Spleen (tissue), 11 donors: Measurements from ENCODE around the gene FARSA. TPM values are rescaled to one million over a fixed set of nuclear protein-coding genes. Genes with fewer than 3 reads are reported as not detected.

Source experiments
- DNase-seq: peaks from one replicate; pipeline ENCODE4 v3.0.0-alpha.2; 2020
- H3K27ac ChIP-seq, 8 donors: fragments of 200-600 bp; sonication (generic) in 7 of 8; 1 replicate in 4 of 8; 2 replicates in 4 of 8; pipeline versions ENCODE4 v1.5.0 to v1.8.0; 2016 to 2021; ENCODE audit warnings: inconsistent platforms in 4 of 8, mild to moderate bottlenecking in 4 of 8, moderate library complexity in 1 of 8
- H3K27me3 ChIP-seq, 7 donors: fragments of 200-600 bp; sonication (generic) in 6 of 7; replicated peaks in 1 of 7; 1 replicate in 4 of 7; 2 replicates in 3 of 7; pipeline versions ENCODE4 v1.5.0 to v1.8.0; 2016 to 2021; ENCODE audit warnings: inconsistent platforms in 3 of 7, mild to moderate bottlenecking in 1 of 7
- H3K36me3 ChIP-seq, 6 donors: fragments of 200-600 bp; sonication (generic) in 5 of 6; 1 replicate in 4 of 6; 2 replicates in 2 of 6; pipeline versions ENCODE4 v1.5.0 to v1.8.0; 2016 to 2021; ENCODE audit warnings: inconsistent platforms in 2 of 6
- H3K4me1 ChIP-seq, 6 donors: fragments of 200-600 bp; sonication (generic) in 5 of 6; 1 replicate in 3 of 6; 2 replicates in 3 of 6; pipeline versions ENCODE4 v1.5.0 to v1.8.0; 2016 to 2021; ENCODE audit warnings: inconsistent platforms in 3 of 6
- H3K4me3 ChIP-seq, 8 donors: fragments of 200-600 bp; sonication (generic) in 7 of 8; 1 replicate in 4 of 8; 2 replicates in 4 of 8; pipeline versions ENCODE4 v1.5.0 to v1.8.0; 2016 to 2021; ENCODE audit warnings: inconsistent platforms in 4 of 8, mild to moderate bottlenecking in 4 of 8, moderate library complexity in 2 of 8
- H3K9me3 ChIP-seq, 8 donors: fragments of 200-600 bp; sonication (generic) in 7 of 8; 1 replicate in 4 of 8; 2 replicates in 4 of 8; pipeline versions ENCODE4 v1.5.0 to v1.8.0; 2016 to 2021; ENCODE audit warnings: inconsistent platforms in 4 of 8
- CTCF ChIP-seq, 11 experiments: fragments of 200-600 bp in 7 of 11; fragments of 450-650 bp in 4 of 11; sonication (generic) in 4 of 11; IDR thresholded peaks in 8 of 11; conservative IDR thresholded peaks in 3 of 11; 1 replicate in 7 of 11; 2 replicates in 4 of 11; pipeline versions ENCODE4 v1.4.0 to v1.8.0; 2016 to 2021; ENCODE audit warnings: antibody characterized with exemption in 11 of 11, inconsistent platforms in 4 of 11, mild to moderate bottlenecking in 1 of 11
- POLR2A ChIP-seq, 3 donors: fragments of 450-650 bp; IDR thresholded peaks; one replicate each; pipeline ENCODE4 v1.5.1; 2017; ENCODE audit warnings: antibody characterized with exemption in 3 of 3, mild to moderate bottlenecking in 1 of 3
- POLR2AphosphoS5 ChIP-seq, 3 donors: sonication (generic); formaldehyde crosslinking; IDR thresholded peaks; one replicate each; pipeline ENCODE4 v1.5.1; 2017; ENCODE audit warnings: antibody characterized with exemption in 3 of 3
- WGBS, 5 donors: extraction: QIAGEN DNeasy Blood & Tissue Kit in 3 of 5; methylation state at CpG; one replicate each; pipeline versions ENCODE4 v1.1.5 to v1.1.7; 2013 to 2018; 5-methylcytosine and 5-hydroxymethylcytosine counted together
- intact Hi-C: fragments of 100-400 bp; cut with DNase I; formaldehyde crosslinking; loops from one replicate; pipeline ENCODE4 v1.15.0; 2023; ENCODE audit warnings: low total_unique reads
- polyA plus RNA-seq, 3 donors: library from polyadenylated mRNA; stranded (reverse); fragments of 200-250 nt; gene quantifications; one replicate each; pipeline ENCODE4 v1.2.1, GENCODE V29; 2013
- total RNA-seq, 7 donors: library from RNA; depleted of rRNA in 3 of 7; stranded (reverse); fragments of >200 nt in 3 of 7; fragmentation: NEBNext Ultra II Directional in 4 of 7; extraction: Animal tissue kit (Norgen Biotek cat#: 25700) in 4 of 7; gene quantifications; one replicate each; pipeline versions ENCODE4 v1.1.0 to v1.2.1, GENCODE V29; 2016 to 2021
- donor health status: healthy with polysubstance abuse.
- donor health status: DM: no; HTN: no; CAD: no; lungs with moderate emphysema.
- donor health status: DM: no; HTN: no; CAD: no.
- donor health status: Bipolar disorder and iron deficiency.
- donor health status: healthy.
- donor health status: DM: no; HTN: no; CAD: no.
- donor health status: DM: yes; HTN: yes; CAD: no.

The FARSA gene
- total and polyA plus RNA-seq, 10 donors: 25.1 to 55.4 (median 39.3) TPM

DNA sequence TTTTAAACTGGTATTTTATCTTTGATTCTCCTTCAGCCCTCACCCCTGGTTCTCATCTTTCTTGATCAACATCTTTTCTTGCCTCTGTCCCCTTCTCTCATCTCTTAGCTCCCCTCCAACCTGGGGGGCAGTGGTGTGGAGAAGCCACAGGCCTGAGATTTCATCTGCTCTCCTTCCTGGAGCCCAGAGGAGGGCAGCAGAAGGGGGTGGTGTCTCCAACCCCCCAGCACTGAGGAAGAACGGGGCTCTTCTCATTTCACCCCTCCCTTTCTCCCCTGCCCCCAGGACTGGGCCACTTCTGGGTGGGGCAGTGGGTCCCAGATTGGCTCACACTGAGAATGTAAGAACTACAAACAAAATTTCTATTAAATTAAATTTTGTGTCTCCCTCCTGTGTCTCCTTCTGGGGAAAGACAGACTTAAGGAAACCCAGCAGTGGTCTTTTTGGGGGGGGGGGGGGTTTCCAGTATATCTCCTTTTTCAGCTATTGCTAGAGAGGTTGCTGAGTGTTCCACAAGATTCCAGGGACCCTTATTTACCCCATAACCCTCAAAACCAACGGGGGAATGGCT lies 10.7 kb upstream of the FARSA start:
- Histone ChIP-seq H3K27ac (peak overlapping the region in 4 of 8 donors; percentile 93 to 98 (median 96)), H3K4me1 (peaks cover 39 to 96% (median 87%) of the 10 kb centered on the region in 6 donors), H3K27me3 (no peaks in the 10 kb centered on the region), H3K4me3 (no peak overlapping the region), H3K9me3 (no peaks in the 10 kb centered on the region), H3K36me3 (peaks cover 6 to 78% (median 72%) of the 10 kb centered on the region in 6 donors)
- no peak for DNase-seq
- 36 to 73% (median 48%) methylated on average over 2 of the region's 2 CpGs for WGBS, 5 donors
- intact Hi-C loops: no loop called here
- TF ChIP-seq POLR2A (IDR thresholded peaks at IDR 0.05) (no peak), CTCF (IDR thresholded peaks at IDR 0.05 in 8 of 11, conservative IDR thresholded peaks at IDR 0.05 in 3 of 11) (no peak), POLR2AphosphoS5 (IDR thresholded peaks at IDR 0.05) (no peak)

- Histone ChIP-seq H3K4me3 (no peak overlapping the region), H3K9me3 (no peaks in the 10 kb centered on the region), H3K27me3 (no peaks in the 10 kb centered on the region), H3K4me1 (peaks cover 39 to 94% (median 85%) of the 10 kb centered on the region in 6 donors), H3K27ac (peak overlapping the region in 4 of 8 donors; percentile 15 to 93 (median 37)), H3K36me3 (peaks cover 5 to 72% (median 65%) of the 10 kb centered on the region in 6 donors)
- no peak for DNase-seq
- 61 to 85% (median 68%) methylated on average over 18 of the region's 18 CpGs for WGBS, 5 donors
- intact Hi-C loops: no loop called here
- TF ChIP-seq POLR2A (IDR thresholded peaks at IDR 0.05) (no peak), POLR2AphosphoS5 (IDR thresholded peaks at IDR 0.05) (peak; percentile 32 to 67 (median 53)), CTCF (IDR thresholded peaks at IDR 0.05 in 8 of 11, conservative IDR thresholded peaks at IDR 0.05 in 3 of 11) (no peak)
Measured at GRCh38 chr19:12943437-12944044, 10.0 kb upstream of the FARSA start.

GRCh38 chr19:12940897-12941296 lies 7.4 kb upstream of the FARSA start:
- peaks cover 5 to 60% (median 53%) of the 10 kb centered on the region in 6 donors for H3K36me3 ChIP-seq
- 32 to 75% (median 58%) methylated on average over 2 of the region's 2 CpGs for WGBS, 5 donors
- peak overlapping the region in 5 of 8 donors; percentile 89 to 98 (median 96) for H3K27ac ChIP-seq
- TF ChIP-seq POLR2A (IDR thresholded peaks at IDR 0.05) (no peak), CTCF (IDR thresholded peaks at IDR 0.05 in 8 of 11, conservative IDR thresholded peaks at IDR 0.05 in 3 of 11) (no peak), POLR2AphosphoS5 (IDR thresholded peaks at IDR 0.05) (no peak)
- intact Hi-C loops: no loop called here
- no peaks in the 10 kb centered on the region for H3K9me3 ChIP-seq
- H3K4me3 ChIP-seq: peak overlapping the region in 5 of 8 donors; percentile 94 to 99 (median 97)
- no peaks in the 10 kb centered on the region for H3K27me3 ChIP-seq
- H3K4me1 ChIP-seq: peaks cover 40 to 89% (median 83%) of the 10 kb centered on the region in 6 donors
- DNase-seq: no peak

DNA sequence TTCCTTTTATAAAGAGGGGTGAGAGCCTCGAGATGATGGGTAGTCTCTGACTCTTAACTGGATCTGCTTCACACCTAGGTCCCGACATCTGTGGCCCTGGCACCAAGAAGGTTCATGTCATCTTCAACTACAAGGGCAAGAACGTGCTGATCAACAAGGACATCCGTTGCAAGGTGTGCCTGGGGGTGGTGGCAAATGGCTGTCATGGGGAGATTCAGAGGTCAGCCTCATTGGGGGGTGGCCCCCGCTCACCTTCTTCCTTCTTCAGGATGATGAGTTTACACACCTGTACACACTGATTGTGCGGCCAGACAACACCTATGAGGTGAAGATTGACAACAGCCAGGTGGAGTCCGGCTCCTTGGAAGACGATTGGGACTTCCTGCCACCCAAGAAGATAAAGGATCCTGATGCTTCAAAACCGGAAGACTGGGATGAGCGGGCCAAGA lies 6.5 kb upstream of the FARSA start:
- Histone ChIP-seq H3K4me1 (peaks cover 40 to 84% (median 78%) of the 10 kb centered on the region in 6 donors), H3K27me3 (no peaks in the 10 kb centered on the region), H3K4me3 (peak overlapping the region; percentile 56 to 100 (median 98)), H3K9me3 (no peaks in the 10 kb centered on the region), H3K27ac (peak overlapping the region in 5 of 8 donors; percentile 89 to 98 (median 96)), H3K36me3 (peaks cover 5 to 57% (median 53%) of the 10 kb centered on the region in 6 donors)
- intact Hi-C loops: no loop called here
- no peak for TF ChIP-seq POLR2A (IDR thresholded peaks at IDR 0.05)
- no peak for TF ChIP-seq CTCF (IDR thresholded peaks at IDR 0.05 in 8 of 11, conservative IDR thresholded peaks at IDR 0.05 in 3 of 11)
- TF ChIP-seq POLR2AphosphoS5 (IDR thresholded peaks at IDR 0.05): no peak
- no peak for DNase-seq
- 32 to 61% (median 52%) methylated on average over 8 to 10 of the region's 10 CpGs for WGBS, 5 donors
